Effector memory CD4-positive, alpha-beta T cell (primary cell): ENCODE data around the gene HMGB4.

Source experiments
- DNase-seq, 3 donors: peaks; one replicate each; pipeline ENCODE4 v3.0.0-alpha.2; 2020
- H3K27ac ChIP-seq: 2 replicates; pipeline ENCODE4 v1.7.0; 2013; ENCODE audit warnings: mild to moderate bottlenecking, low read length, moderate library complexity; ENCODE audit not compliant: insufficient read depth, poor library complexity, severe bottlenecking
- H3K27me3 ChIP-seq: replicated peaks from 2 replicates; pipeline ENCODE4 v1.7.0; 2013; ENCODE audit warnings: mild to moderate bottlenecking, low read length; ENCODE audit not compliant: insufficient read depth, control insufficient read depth, poor library complexity, severe bottlenecking
- H3K36me3 ChIP-seq: 2 replicates; pipeline ENCODE4 v1.7.0; 2013; ENCODE audit warnings: mild to moderate bottlenecking, low read length, moderate library complexity; ENCODE audit not compliant: control insufficient read depth, insufficient read depth
- H3K4me1 ChIP-seq: 2 replicates; pipeline ENCODE4 v1.7.0; 2013; ENCODE audit warnings: low read length, mild to moderate bottlenecking; ENCODE audit not compliant: control insufficient read depth, insufficient read depth, poor library complexity, severe bottlenecking
- H3K4me3 ChIP-seq: 2 replicates; pipeline ENCODE4 v1.7.0; 2013; ENCODE audit warnings: low read length, low read depth, mild to moderate bottlenecking; ENCODE audit not compliant: insufficient read depth, poor library complexity, severe bottlenecking
- H3K9me3 ChIP-seq: 2 replicates; pipeline ENCODE4 v1.7.0; 2013; ENCODE audit warnings: mild to moderate bottlenecking, low read length, moderate library complexity; ENCODE audit not compliant: control insufficient read depth

Gene HMGB4

DNA sequence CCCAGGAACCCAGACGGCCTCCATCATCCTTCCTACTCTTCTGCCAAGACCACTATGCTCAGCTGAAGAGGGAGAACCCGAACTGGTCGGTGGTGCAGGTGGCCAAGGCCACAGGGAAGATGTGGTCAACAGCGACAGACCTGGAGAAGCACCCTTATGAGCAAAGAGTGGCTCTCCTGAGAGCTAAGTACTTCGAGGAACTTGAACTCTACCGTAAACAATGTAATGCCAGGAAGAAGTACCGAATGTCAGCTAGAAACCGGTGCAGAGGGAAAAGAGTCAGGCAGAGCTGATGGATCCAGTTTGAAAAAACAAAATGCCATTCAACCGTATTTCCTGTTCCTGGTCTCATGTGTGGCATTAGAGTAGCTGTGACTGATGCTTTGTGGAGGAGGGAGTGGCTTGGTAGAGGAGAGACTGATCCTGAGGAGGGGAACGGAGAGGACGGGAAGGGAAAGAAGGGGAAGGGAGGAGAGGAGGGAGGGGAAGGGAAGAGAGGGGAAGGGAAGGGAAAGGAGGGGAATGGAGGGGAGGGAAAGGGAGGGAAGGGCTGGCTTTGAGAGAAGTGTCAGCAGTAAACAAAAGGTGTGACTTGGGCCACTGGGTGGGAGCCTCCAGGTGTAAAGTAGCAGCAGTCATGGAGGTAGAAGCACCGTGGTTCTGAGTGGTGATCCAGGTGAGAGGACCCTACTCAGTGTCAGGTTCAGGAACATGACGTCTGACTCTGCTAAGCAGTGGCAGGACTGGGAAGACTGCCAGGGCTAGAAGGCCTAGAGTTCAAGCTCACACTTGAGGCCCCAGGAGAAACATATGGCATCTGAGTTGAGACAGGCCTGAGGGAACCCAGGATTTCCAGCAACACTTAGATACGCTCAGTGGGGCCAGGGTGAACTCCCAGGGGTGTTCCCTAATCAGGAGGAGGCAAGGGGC lies 846 bp downstream of the HMGB4 start:
- Histone ChIP-seq H3K4me3 (no peak overlapping the region), H3K27ac (no peak overlapping the region), H3K4me1 (no peaks in the 10 kb centered on the region), H3K9me3 (no peaks in the 10 kb centered on the region), H3K27me3 (no peaks in the 10 kb centered on the region), H3K36me3 (no peaks in the 10 kb centered on the region)
- no peak for DNase-seq

DNA sequence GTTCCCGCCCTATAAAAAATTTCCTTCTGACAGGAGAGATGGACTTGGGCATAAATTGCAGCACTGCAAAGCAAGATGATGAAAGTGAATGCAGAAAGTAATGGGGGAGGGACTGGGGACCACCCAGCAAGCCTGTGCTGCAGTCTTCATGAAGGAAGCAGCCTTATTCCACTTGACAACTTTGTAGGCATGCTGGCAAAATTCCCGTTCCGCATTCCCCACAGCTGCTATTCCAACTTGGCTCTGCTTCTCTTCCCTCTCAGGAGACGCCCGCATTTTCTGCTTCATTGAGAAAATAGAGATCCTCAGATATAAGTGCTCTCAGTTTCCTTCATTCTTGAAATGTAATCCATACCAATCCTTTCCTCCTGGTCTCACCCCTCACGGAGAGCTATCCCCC lies 2.4 kb downstream of the HMGB4 start:
- H3K9me3 ChIP-seq: no peaks in the 10 kb centered on the region
- H3K27ac ChIP-seq: no peak overlapping the region
- H3K4me3 ChIP-seq: no peak overlapping the region
- H3K36me3 ChIP-seq: no peaks in the 10 kb centered on the region
- H3K27me3 ChIP-seq: no peaks in the 10 kb centered on the region
- no peaks in the 10 kb centered on the region for H3K4me1 ChIP-seq
- DNase-seq: no peak

DNA sequence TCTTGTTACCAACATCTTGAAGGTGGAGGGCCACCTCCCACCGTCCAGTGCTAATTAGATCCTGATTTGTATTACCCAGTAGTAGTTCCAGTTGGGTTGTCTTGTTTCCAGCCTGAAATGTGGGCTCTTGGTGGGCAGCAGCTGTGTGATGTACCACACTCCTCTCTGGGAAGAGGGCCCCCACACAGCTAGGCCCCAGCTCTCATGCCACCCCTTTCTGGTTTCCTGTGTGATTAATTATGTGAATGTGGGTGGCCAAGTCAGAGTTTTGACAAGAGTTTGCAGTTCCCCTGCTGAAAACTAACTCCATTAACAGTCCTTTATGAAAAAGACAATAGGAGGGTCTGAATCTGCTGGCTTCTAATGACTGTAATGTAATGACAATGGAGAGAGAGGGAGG lies 3.8 kb downstream of the HMGB4 start:
- Histone ChIP-seq H3K9me3 (no peaks in the 10 kb centered on the region), H3K4me3 (no peak overlapping the region), H3K36me3 (no peaks in the 10 kb centered on the region), H3K27ac (no peak overlapping the region), H3K4me1 (no peaks in the 10 kb centered on the region), H3K27me3 (no peaks in the 10 kb centered on the region)
- no peak for DNase-seq

DNA sequence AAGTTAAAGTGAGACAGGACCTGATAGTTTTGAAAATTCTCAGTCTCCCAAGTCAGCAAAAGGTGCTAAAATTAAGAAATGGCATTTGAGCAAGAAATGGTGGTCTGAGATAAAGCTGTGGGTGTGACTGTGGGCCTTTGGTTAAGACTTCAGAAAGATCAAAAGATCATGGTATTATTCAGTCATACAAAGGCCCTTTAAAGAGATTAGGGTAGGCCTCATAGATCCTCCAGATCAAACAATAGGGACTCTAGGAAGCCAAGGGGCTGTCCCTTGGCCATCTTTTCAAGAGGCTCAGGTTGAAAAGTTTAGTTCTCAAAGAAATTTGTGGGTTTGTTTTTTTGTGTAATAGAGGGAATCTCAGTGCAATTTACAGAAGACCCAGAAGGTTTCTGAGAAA lies 8.4 kb downstream of the HMGB4 start:
- Histone ChIP-seq H3K27ac (no peak overlapping the region), H3K36me3 (no peaks in the 10 kb centered on the region)
- no peak for DNase-seq

DNA sequence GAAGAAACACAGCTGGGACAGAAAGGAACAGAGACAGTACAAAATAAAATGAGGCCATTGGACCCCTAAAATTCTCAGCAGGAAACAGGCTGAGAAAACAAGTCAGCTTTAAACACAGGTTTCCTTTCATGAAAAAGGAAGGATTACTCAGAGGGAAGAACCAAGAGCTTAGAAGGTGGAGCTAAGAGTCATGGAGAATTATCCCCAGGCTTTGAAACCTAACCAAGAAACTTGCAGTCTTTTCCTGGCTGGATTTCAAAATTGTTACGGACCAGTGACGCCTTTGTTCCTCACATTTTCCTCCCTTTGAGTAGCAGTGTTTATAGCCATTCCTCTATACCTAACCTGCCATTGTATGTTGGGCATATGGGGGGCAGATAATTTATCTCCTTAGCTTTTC lies 8.8 kb downstream of the HMGB4 start:
- Histone ChIP-seq H3K4me1 (no peaks in the 10 kb centered on the region), H3K27ac (no peak overlapping the region), H3K4me3 (no peak overlapping the region), H3K27me3 (no peaks in the 10 kb centered on the region), H3K36me3 (no peaks in the 10 kb centered on the region), H3K9me3 (no peaks in the 10 kb centered on the region)
- no peak for DNase-seq

More for the DNA sequence above, 8.4 kb downstream of the HMGB4 start:
- no peaks in the 10 kb centered on the region for H3K27me3 ChIP-seq
- no peak overlapping the region for H3K4me3 ChIP-seq
- H3K4me1 ChIP-seq: no peaks in the 10 kb centered on the region
- no peaks in the 10 kb centered on the region for H3K9me3 ChIP-seq

DNA sequence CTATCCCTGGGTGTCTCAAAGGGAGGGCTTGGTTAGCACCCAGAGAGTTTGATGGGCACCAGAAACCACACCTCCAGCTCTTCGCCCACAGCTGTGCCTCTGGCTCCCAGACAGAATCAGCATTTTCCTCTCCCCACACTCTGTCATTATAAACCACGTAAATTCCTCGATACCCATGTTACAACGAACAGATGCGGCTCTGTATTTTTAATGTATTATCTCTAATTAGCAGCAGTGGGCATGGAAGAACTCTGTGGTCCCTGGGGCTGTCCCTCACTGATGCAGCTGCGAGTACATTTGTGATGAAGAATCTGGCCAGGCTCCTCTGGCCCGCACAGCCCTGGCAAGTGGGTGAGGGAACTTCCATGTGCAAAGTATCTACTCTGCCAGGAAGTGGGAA lies 10.8 kb downstream of the HMGB4 start:
- DNase-seq: no peak
- H3K4me3 ChIP-seq: no peak overlapping the region
- H3K36me3 ChIP-seq: no peaks in the 10 kb centered on the region
- no peaks in the 10 kb centered on the region for H3K27me3 ChIP-seq
- H3K4me1 ChIP-seq: no peaks in the 10 kb centered on the region
- H3K27ac ChIP-seq: no peak overlapping the region
- no peaks in the 10 kb centered on the region for H3K9me3 ChIP-seq

DNA sequence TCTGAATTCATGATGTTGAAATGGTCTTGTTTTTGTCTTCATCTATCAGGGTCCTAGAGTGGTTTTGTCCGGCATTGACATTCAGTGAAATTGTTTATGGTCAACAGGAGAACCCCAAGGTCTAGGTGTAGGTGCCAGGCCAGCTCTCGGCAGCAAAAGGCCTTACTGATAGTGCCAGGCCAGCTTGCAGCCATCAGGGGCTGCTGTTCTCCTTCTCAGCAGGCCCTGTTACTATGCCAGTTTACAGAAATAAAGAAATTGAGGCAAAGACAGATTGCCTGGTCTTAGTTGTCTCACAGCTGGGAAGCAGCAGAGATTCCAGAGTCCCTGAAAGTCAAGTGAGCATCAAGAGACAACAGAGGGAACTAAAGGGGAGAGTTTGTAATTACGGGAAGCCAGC lies 12.0 kb downstream of the HMGB4 start:
- no peaks in the 10 kb centered on the region for H3K4me1 ChIP-seq
- H3K27me3 ChIP-seq: no peaks in the 10 kb centered on the region
- H3K9me3 ChIP-seq: no peaks in the 10 kb centered on the region
- H3K27ac ChIP-seq: no peak overlapping the region
- no peaks in the 10 kb centered on the region for H3K36me3 ChIP-seq
- DNase-seq: no peak
- no peak overlapping the region for H3K4me3 ChIP-seq

DNA sequence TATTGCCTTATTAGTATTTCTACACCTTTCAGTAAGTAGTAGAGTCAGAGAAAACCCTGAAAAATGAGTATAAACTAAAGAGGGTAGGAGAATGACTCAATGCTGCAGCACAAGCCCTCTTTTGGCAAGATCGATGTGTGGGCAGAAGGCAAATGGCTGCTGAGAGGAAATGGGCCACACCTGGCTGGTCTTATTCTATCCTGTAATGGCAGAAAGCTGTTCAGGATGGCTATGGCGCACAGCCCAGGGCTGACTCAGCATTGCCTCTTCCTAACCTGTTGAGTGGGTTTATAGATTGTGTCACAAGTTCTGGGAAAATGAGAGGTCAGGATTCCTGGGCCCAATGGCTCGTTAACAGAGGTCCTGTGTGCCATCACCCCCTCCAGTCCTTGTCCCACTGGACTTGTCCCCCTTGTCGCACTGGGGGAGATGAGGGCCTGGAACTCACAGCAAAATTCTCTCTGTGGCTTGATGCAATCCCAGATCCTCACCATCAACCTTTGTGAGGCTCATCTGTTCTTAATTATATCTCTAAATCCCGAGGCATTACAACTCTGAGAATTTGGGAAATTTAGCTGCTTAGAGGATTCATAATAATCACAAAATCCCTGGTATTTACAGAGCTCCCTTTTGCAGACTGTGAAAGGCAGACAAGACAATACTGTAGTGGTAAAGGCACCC lies 13.2 kb downstream of the HMGB4 start:
- Histone ChIP-seq H3K9me3 (no peaks in the 10 kb centered on the region), H3K4me3 (no peak overlapping the region), H3K4me1 (no peaks in the 10 kb centered on the region), H3K27ac (no peak overlapping the region), H3K36me3 (no peaks in the 10 kb centered on the region), H3K27me3 (no peaks in the 10 kb centered on the region)
- DNase-seq: no peak

DNA sequence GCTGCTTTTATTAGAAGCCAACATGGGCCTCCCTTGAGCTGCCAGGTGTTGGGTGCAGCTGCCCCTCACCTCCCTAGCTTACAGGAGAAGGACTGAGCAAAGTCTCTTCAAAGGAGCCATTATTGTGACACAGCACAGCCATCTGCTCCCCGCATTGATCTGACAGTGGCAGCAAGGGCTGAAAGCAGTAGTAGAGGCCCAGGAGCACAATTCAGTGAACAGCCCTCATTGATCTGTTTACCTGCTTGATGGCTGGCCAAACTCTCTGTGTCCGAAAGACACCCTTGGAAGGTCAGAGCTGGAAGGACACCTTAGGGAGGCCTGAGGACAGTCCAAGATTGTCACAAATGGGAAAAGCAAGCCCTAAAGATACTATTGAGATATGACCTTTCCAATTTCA lies 14.5 kb downstream of the HMGB4 start:
- Histone ChIP-seq H3K9me3 (no peaks in the 10 kb centered on the region), H3K36me3 (no peaks in the 10 kb centered on the region), H3K4me3 (no peak overlapping the region), H3K4me1 (no peaks in the 10 kb centered on the region), H3K27ac (no peak overlapping the region), H3K27me3 (no peaks in the 10 kb centered on the region)
- DNase-seq: no peak

DNA sequence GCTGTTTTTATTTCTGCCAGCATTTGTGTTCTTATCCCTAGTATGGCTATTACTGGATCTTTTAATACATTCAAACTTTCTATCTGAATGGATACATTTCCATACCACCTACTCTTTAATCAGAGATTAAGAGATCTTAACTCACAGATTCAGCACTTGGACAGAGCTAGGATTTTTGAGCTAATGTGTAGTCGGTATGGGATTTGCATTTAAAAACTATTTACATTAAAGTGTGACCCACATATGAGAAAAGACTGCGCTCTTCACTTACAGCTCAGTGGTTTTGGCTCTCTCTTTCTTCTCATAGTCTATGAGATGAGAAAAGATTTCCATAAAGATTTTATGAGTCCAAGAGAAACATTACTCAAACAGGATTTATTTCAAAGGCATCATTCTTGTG lies 16.4 kb downstream of the HMGB4 start:
- no peak overlapping the region for H3K27ac ChIP-seq
- H3K36me3 ChIP-seq: no peaks in the 10 kb centered on the region
- H3K27me3 ChIP-seq: no peaks in the 10 kb centered on the region
- no peaks in the 10 kb centered on the region for H3K4me1 ChIP-seq
- H3K4me3 ChIP-seq: no peak overlapping the region
- no peak for DNase-seq
- no peaks in the 10 kb centered on the region for H3K9me3 ChIP-seq
